Measurements from ENCODE around the gene ACP7.

ACP7 gene

DNA sequence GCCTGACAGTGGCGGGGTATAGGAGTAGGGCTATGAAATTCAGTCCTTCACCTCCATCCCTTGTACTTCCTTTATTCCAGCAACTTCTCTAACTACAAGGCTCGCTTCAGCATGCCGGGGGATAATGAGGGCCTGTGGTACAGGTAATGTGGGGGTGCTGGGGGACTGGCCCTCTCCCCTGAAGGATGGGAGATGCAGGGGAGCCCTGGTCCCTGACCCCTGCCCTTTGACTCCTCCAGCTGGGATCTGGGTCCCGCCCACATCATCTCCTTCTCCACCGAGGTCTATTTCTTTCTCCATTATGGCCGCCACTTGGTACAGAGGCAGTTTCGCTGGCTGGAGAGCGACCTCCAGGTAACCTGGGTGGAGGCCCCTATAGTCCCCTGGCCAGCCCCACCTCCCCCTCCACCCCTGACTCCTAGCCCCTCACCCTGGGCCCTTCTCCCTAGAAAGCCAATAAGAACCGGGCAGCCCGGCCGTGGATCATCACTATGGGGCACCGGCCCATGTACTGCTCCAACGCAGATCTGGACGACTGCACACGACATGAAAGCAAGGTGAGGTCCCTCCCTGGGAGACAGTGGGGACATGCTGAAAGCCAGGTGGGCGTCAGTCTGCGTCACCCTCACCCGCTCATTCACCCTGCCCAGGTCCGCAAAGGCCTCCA lies 16.5 kb downstream of the ACP7 start:
- no peak for DNase-seq (ENCODE audit: low spot score)
- TF ChIP-seq CTCF (IDR thresholded peaks at IDR 0.05; ENCODE audit: borderline replicate concordance, control extremely low read depth, extremely low read depth, insufficient read depth, missing control alignments) = no peak
- in situ Hi-C loops (cut with MboI; ENCODE audit: low sequenced_read_pairs, unreplicated experiment) = no loop called here

DNA sequence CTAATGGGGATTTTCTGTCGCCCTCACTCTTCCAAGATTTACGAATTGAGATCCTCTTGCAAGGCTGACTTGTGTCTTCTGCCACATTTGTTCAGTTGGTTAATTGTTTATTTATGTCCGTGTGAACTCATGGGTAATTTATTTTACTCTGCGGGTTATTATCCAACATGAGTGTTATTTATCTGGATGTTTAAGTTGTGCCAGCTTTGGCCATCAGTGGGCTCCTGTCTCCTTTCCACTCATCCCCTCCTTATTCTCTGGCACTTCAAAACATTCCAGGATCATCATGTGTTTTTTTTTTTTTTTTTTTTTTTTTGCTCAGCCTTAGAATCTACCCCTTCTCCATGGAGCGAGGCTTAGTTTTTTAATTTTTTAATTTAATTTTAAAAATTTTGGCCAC lies 19.0 kb downstream of the ACP7 start:
- TF ChIP-seq CTCF (IDR thresholded peaks at IDR 0.05; ENCODE audit: borderline replicate concordance, control extremely low read depth, extremely low read depth, insufficient read depth, missing control alignments) = no peak
- in situ Hi-C loops (cut with MboI; ENCODE audit: low sequenced_read_pairs, unreplicated experiment) = no loop called here
- DNase-seq (ENCODE audit: low spot score) = no peak

DNA sequence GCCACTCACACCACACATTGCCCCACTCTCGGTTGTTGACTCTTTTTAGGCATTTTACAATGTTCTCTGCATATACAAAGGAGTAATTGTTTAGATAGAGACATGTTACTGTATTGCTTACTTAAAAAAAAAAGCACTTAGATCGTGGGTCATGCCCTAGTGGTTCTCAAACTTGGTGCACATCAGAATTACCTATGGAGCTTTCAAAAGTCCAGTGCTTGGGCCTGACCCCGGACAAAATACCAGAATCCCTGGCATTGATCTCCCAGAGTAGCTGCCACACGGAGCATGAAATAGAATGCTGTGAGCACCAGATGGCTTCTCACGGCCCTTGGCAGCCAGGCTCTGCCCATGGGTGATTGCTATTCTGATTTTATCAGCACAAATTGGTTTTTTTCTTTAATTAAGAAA lies 20.0 kb downstream of the ACP7 start:
- no peak for DNase-seq (ENCODE audit: low spot score)
- TF ChIP-seq CTCF (IDR thresholded peaks at IDR 0.05; ENCODE audit: borderline replicate concordance, control extremely low read depth, extremely low read depth, insufficient read depth, missing control alignments) = no peak
- in situ Hi-C loops (cut with MboI; ENCODE audit: low sequenced_read_pairs, unreplicated experiment) = no loop called here

DNA sequence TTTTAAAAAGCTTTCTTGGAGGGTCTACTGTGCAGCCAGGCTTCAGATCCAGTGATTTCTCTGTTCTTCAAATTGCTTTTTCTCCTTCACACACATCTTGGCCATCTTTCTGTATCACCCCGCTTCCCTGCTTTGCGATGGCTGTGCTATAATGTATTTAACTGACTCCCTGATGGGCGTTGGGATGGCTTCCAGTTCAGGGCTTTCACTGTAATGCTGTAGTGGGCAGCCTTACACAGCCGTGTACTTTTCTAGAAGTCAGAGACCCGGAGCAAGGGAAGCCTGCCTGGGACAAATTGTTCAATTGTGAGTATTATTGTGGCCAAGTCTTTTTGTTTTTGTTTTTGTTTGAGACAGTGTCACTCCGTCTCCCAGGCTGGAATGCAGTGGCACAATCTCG lies 22.0 kb downstream of the ACP7 start:
- DNase-seq (ENCODE audit: low spot score) = no peak
- TF ChIP-seq CTCF (IDR thresholded peaks at IDR 0.05; ENCODE audit: borderline replicate concordance, control extremely low read depth, extremely low read depth, insufficient read depth, missing control alignments) = no peak
- in situ Hi-C loops (cut with MboI; ENCODE audit: low sequenced_read_pairs, unreplicated experiment) = no loop called here

DNA sequence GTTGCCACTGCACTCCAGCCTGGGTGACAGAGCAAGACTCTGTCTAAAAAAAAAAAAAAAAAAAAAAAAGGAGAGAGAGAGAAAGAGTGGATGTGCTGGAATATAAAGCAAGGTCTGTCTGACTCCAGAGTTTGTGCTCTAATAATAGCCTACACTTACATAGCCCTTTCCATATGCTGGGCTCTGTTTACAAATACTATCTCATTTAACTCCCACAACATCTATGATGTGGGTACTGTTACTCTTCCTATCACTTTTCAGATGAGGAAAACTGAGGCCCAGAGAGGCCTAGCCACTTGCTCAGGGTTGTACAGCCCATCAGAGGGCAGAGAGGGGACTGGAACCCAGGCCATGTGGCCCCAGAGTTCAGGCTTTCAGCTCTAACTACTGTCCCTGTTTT lies 25.5 kb downstream of the ACP7 start:
- in situ Hi-C loops (cut with MboI; ENCODE audit: low sequenced_read_pairs, unreplicated experiment) = no loop called here
- peak; percentile 30 for DNase-seq (ENCODE audit: low spot score)
- no peak for TF ChIP-seq CTCF (IDR thresholded peaks at IDR 0.05; ENCODE audit: borderline replicate concordance, control extremely low read depth, extremely low read depth, insufficient read depth, missing control alignments)

GRCh38 chr19:39110263-39110967 lies 26.2 kb downstream of the ACP7 start:
- in situ Hi-C loops (cut with MboI; ENCODE audit: low sequenced_read_pairs, unreplicated experiment) = no loop called here
- TF ChIP-seq CTCF (IDR thresholded peaks at IDR 0.05; ENCODE audit: borderline replicate concordance, control extremely low read depth, extremely low read depth, insufficient read depth, missing control alignments) = peak; percentile 81
- peak; percentile 88 for DNase-seq (ENCODE audit: low spot score)
